GM18502 (cell line): ENCODE data around the gene FOXO3B.
"Not testable (repeated sequence)": the region's sequence is repeated elsewhere in the genome, so short reads cannot be mapped to it uniquely, and the experiment has no call there.

Experiments
- ATAC-seq: cut with Tn5 transposase; IDR thresholded peaks from one replicate; pipeline ENCODE4 v1.9.1; 2021; ENCODE audit warnings: mild to moderate bottlenecking; ENCODE audit not compliant: unreplicated experiment, poor library complexity

FOXO3B gene

GRCh38 chr17:18681767-18682571 lies at the start of gene FOXO3B:
FOXO3B (minus strand) TSS chr17:18682314; CDS start chr17:18681651, 663 bp downstream.
- ATAC-seq: peak; percentile 96

- ATAC-seq: not testable (repeated sequence)
Measured at GRCh38 chr17:18723509-18723908, 41.4 kb upstream of the FOXO3B start.

GRCh38 chr17:18722612-18723011 lies 40.5 kb upstream of the FOXO3B start:
- ATAC-seq: not testable (repeated sequence)

GRCh38 chr17:18721775-18722547 lies 39.8 kb upstream of the FOXO3B start:
- not testable (repeated sequence) for ATAC-seq

GRCh38 chr17:18719428-18720110 lies 37.5 kb upstream of the FOXO3B start:
- ATAC-seq: not testable (repeated sequence)

- ATAC-seq: not testable (repeated sequence)
Measured at GRCh38 chr17:18718643-18719427, 36.7 kb upstream of the FOXO3B start.

- ATAC-seq: not testable (repeated sequence)
Measured at GRCh38 chr17:18712354-18712999, 30.4 kb upstream of the FOXO3B start.

- not testable (repeated sequence) for ATAC-seq
Measured at GRCh38 chr17:18708215-18708614, 26.1 kb upstream of the FOXO3B start.

- not testable (repeated sequence) for ATAC-seq
Measured at GRCh38 chr17:18705955-18706354, 23.8 kb upstream of the FOXO3B start.

- not testable (repeated sequence) for ATAC-seq
Measured at GRCh38 chr17:18698473-18699103, 16.5 kb upstream of the FOXO3B start.

GRCh38 chr17:18695143-18695542 lies 13.0 kb upstream of the FOXO3B start:
- not testable (repeated sequence) for ATAC-seq

- ATAC-seq: not testable (repeated sequence)
Measured at GRCh38 chr17:18682668-18683067, 554 bp upstream of the FOXO3B start.

- not testable (repeated sequence) for ATAC-seq
Measured at GRCh38 chr17:18677381-18677780, 4.7 kb downstream of the FOXO3B start.

GRCh38 chr17:18676928-18677327 lies 5.2 kb downstream of the FOXO3B start:
- not testable (repeated sequence) for ATAC-seq

GRCh38 chr17:18672395-18673227 lies 9.5 kb downstream of the FOXO3B start:
- not testable (repeated sequence) for ATAC-seq

GRCh38 chr17:18668625-18669024 lies 13.5 kb downstream of the FOXO3B start:
- not testable (repeated sequence) for ATAC-seq

GRCh38 chr17:18667535-18667934 lies 14.6 kb downstream of the FOXO3B start:
- not testable (repeated sequence) for ATAC-seq

GRCh38 chr17:18666326-18666725 lies 15.8 kb downstream of the FOXO3B start:
- ATAC-seq: not testable (repeated sequence)
